Measurements from ENCODE around the gene AGER. TPM values are rescaled to one million over a fixed set of nuclear protein-coding genes. Genes with fewer than 3 reads are reported as not detected.

Gene AGER
- total and polyA plus RNA-seq, 9 of the 15 experiments (the other 6 are each of a cell fraction or from before 2014, with no cell fraction given), result 1.2 to 11.5 (median 4.1) TPM

DNA sequence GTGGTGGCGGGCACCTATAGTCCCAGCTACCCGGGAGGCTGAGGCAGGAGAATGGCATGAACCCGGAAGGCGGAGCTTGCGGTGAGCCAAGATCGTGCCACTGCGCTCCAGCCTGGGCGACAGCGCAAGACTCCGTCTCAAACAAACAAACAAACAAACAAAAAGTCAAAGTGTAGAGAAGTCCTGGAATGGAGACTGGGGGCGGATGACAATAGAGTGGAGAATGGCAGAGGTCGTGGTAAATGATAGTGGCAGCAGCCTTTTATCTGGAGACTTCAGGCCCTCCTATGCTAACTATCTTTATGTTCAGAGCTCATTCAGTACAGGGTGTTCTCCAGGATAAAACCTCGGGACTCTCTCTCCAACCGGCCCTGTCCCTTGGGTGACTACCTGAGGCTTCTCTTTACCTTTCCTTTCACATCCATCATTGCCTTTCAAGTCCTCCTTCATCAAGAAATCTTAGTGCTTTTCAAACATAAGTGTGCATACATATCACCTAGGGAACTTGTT is 52.6 kb downstream of the AGER start (continued):
- TF ChIP-seq MAZ (CRISPR knock-in tag; conservative IDR thresholded peaks at IDR 0.05 in 1 of 2, IDR thresholded peaks at IDR 0.05 in 1 of 2) (peak; percentile 34 to 75; a peak in 3 of 4 replicates), ELF2 (CRISPR knock-in tag; IDR thresholded peaks at IDR 0.05) (no peak), SNIP1 (IDR thresholded peaks at IDR 0.05; ENCODE audit: low read depth) (0 out of 2 replicates have a peak, but pooled peaks have one; percentile 8), ARID2 (IDR thresholded peaks at IDR 0.05) (peak; percentile 66; the same call in 1 of the 2 replicates), ZFP1 (CRISPR knock-in tag; IDR thresholded peaks at IDR 0.05) (peak; percentile 47; the same call in 1 of the 2 replicates), SETDB1 (IDR thresholded peaks at IDR 0.05; ENCODE audit: low read length) (no peak), TEAD1 (CRISPR knock-in tag; IDR thresholded peaks at IDR 0.05) (peak in 1 of 2 experiments; percentile 90; a peak in 3 of 4 replicates), ETV6 (IDR thresholded peaks at IDR 0.05; ENCODE audit: borderline replicate concordance in 1 of 2, low read depth in 2 of 2, low read length in 1 of 2) (no peak), ETV6 (CRISPR knock-in tag; IDR thresholded peaks at IDR 0.05; ENCODE audit: borderline replicate concordance) (no peak), PHF21A (IDR thresholded peaks at IDR 0.05; ENCODE audit: borderline replicate concordance, low read depth) (peak; percentile 57; the same call in 1 of the 2 replicates), CHCHD3 (CRISPR knock-in tag; IDR thresholded peaks at IDR 0.05) (no peak), ZNF165 (CRISPR knock-in tag; IDR thresholded peaks at IDR 0.05; ENCODE audit: borderline replicate concordance) (no peak), POLR2AphosphoS2 (IDR thresholded peaks at IDR 0.05; ENCODE audit: low read length) (no peak), CREM (IDR thresholded peaks at IDR 0.05; ENCODE audit: low read depth) (peak; percentile 72), ETS2 (tag; IDR thresholded peaks at IDR 0.05; ENCODE audit: borderline replicate concordance, poor library complexity, severe bottlenecking) (no peak), RBM14 (IDR thresholded peaks at IDR 0.05; ENCODE audit: borderline replicate concordance, insufficient read depth, low read depth, low read length) (no peak), ZNF584 (CRISPR knock-in tag; IDR thresholded peaks at IDR 0.05; ENCODE audit: low read depth) (no peak; the same call in 1 of the 2 replicates), FOXP1 (CRISPR knock-in tag; IDR thresholded peaks at IDR 0.05) (peak; percentile 59; the same call in 1 of the 2 replicates), CTBP1 (IDR thresholded peaks at IDR 0.05; ENCODE audit: borderline replicate concordance) (peak; percentile 95)
- TF ChIP-seq, protein P1, sequence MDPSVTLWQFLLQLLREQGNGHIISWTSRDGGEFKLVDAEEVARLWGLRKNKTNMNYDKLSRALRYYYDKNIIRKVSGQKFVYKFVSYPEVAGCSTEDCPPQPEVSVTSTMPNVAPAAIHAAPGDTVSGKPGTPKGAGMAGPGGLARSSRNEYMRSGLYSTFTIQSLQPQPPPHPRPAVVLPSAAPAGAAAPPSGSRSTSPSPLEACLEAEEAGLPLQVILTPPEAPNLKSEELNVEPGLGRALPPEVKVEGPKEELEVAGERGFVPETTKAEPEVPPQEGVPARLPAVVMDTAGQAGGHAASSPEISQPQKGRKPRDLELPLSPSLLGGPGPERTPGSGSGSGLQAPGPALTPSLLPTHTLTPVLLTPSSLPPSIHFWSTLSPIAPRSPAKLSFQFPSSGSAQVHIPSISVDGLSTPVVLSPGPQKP (CRISPR knock-in tag; IDR thresholded peaks at IDR 0.05), result no peak
- TF ChIP-seq, protein P2, sequence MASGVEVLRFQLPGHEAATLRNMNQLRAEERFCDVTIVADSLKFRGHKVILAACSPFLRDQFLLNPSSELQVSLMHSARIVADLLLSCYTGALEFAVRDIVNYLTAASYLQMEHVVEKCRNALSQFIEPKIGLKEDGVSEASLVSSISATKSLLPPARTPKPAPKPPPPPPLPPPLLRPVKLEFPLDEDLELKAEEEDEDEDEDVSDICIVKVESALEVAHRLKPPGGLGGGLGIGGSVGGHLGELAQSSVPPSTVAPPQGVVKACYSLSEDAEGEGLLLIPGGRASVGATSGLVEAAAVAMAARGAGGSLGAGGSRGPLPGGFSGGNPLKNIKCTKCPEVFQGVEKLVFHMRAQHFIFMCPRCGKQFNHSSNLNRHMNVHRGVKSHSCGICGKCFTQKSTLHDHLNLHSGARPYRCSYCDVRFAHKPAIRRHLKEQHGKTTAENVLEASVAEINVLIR (CRISPR knock-in tag; IDR thresholded peaks at IDR 0.05), result no peak
- TF ChIP-seq, protein P3, sequence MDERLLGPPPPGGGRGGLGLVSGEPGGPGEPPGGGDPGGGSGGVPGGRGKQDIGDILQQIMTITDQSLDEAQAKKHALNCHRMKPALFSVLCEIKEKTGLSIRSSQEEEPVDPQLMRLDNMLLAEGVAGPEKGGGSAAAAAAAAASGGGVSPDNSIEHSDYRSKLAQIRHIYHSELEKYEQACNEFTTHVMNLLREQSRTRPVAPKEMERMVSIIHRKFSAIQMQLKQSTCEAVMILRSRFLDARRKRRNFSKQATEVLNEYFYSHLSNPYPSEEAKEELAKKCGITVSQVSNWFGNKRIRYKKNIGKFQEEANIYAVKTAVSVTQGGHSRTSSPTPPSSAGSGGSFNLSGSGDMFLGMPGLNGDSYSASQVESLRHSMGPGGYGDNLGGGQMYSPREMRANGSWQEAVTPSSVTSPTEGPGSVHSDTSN (CRISPR knock-in tag; IDR thresholded peaks at IDR 0.05; ENCODE audit: low read depth), result no peak
- TF ChIP-seq, protein P3 (tag; conservative IDR thresholded peaks at IDR 0.05; ENCODE audit: low read depth), result no peak; the same call in 1 of the 2 replicates
